Thymus (tissue), 11 donors: ENCODE results near the gene ANAPC16. TPM values are rescaled to one million over a fixed set of nuclear protein-coding genes. Genes with fewer than 3 reads are reported as not detected.
A peak's percentile ranks its signal among the peaks of the same experiment; 100 is the strongest.
"Not testable (repeated sequence)": the region's sequence is repeated elsewhere in the genome, so short reads cannot be mapped to it uniquely, and the experiment has no call there.

Experiments
- DNase-seq, 9 donors: peaks; one replicate each; pipeline ENCODE4 v3.0.0-alpha.2; 2013; ENCODE audit warnings: low spot score in 9 of 9, low read depth in 6 of 9, missing footprints in 1 of 9
- H3K27ac ChIP-seq, 2 donors: one replicate each; pipeline ENCODE4 v1.5.1; 2013; ENCODE audit warnings: control low read depth in 1 of 2, low read depth in 1 of 2, low read length in 1 of 2, mild to moderate bottlenecking in 1 of 2, moderate library complexity in 1 of 2
- H3K27me3 ChIP-seq, 2 donors: one replicate each; pipeline ENCODE4 v1.5.1; 2013; ENCODE audit warnings: low read length in 1 of 2; ENCODE audit not compliant: control insufficient read depth in 2 of 2, insufficient read depth in 1 of 2
- H3K36me3 ChIP-seq, 2 donors: one replicate each; pipeline ENCODE4 v1.5.1; 2013; ENCODE audit warnings: low read length in 1 of 2, mild to moderate bottlenecking in 1 of 2, moderate library complexity in 1 of 2; ENCODE audit not compliant: control insufficient read depth in 2 of 2, insufficient read depth in 2 of 2
- H3K4me1 ChIP-seq, 2 donors: one replicate each; pipeline ENCODE4 v1.5.1; 2013; ENCODE audit warnings: low read length in 2 of 2; ENCODE audit not compliant: control insufficient read depth in 2 of 2, insufficient read depth in 2 of 2
- H3K4me3 ChIP-seq, 2 donors: one replicate each; pipeline ENCODE4 v1.5.1; 2013; ENCODE audit warnings: low read length in 2 of 2, control low read depth in 1 of 2, mild to moderate bottlenecking in 1 of 2
- H3K9me3 ChIP-seq, 2 donors: one replicate each; pipeline ENCODE4 v1.5.1; 2013; ENCODE audit warnings: low read length in 1 of 2, mild to moderate bottlenecking in 1 of 2; ENCODE audit not compliant: control insufficient read depth in 2 of 2, insufficient read depth in 1 of 2
- WGBS: extraction: QIAGEN DNeasy Blood & Tissue Kit; methylation state at CpG from one replicate; pipeline ENCODE4 v1.1.7; 2013; 5-methylcytosine and 5-hydroxymethylcytosine counted together
- polyA plus RNA-seq: library from polyadenylated mRNA; stranded (reverse); fragments of 200-250 nt; gene quantifications from one replicate; pipeline ENCODE4 v1.2.3, GENCODE V29; 2013
- total RNA-seq: library from RNA; stranded (reverse); fragments of 120-200 nt; gene quantifications from one replicate; pipeline ENCODE4 v1.2.4, GENCODE V29; 2013
- donor health status: healthy.

ANAPC16 gene
- total and polyA plus RNA-seq, 2 donors, result 137 to 349 TPM

DNA sequence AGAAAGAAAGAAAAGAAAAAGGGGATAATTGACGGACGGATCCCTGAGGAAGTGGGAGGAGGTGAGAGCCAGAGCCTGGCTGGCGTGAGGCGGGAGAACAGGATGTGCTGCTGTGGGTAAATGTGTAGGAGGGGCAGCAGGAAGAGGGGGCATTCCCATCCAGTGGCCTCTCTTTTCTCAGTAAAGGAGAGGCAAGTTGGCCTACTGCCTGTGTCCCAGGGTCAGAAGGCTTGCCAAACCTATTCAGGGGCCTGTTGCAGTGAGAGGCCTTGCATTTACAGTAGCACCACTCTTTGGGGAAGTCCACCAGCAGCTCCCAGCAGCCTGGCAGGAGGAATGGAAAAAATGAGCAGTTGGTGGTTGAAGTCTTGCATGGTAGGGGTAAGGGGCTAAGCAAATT lies 26.9 kb downstream of the ANAPC16 start:
- no peak overlapping the region for H3K27ac ChIP-seq
- H3K27me3 ChIP-seq, result no peaks in the 10 kb centered on the region
- no peaks in the 10 kb centered on the region for H3K9me3 ChIP-seq
- H3K36me3 ChIP-seq, result peaks cover 4 to 5% of the 10 kb centered on the region in 2 donors
- DNase-seq, result no peak
- H3K4me1 ChIP-seq, result peaks cover 42 to 43% of the 10 kb centered on the region in 2 donors
- H3K4me3 ChIP-seq, result no peak overlapping the region
- WGBS, result 94% methylated on average over 4 of the region's 4 CpGs

DNA sequence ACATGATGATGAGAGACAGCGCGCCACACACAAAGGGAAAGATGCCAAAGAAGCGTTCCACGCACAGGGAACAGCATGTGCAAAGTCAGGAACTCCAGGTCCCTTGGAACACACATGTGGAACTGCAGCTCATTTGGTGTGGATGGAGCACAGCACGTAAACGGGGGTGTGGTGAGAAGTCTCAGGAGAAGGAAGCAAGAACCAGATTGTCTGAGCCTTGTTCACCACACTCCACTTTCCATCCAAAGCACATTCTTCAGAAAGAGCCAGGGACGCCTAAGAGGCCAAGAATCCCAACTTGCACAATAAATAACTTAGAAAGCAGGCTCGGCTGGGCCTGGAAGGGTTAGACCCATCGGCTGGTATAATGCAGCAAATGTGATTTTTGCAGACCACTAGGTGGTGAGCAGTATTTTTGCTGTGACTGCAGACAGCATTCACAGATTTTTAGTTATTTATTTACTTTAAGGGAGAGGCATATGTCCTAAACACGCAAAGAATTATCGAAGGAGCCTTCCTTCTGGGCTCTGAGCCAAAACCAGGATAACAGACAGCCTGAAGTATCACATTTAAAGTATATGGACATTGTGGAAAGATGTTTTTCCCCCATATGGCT lies 28.1 kb downstream of the ANAPC16 start:
- Histone ChIP-seq H3K27ac (peak overlapping the region in 1 of 2 donors; percentile 72), H3K9me3 (no peaks in the 10 kb centered on the region), H3K36me3 (peaks cover 0 to 5% of the 10 kb centered on the region in 2 donors), H3K27me3 (no peaks in the 10 kb centered on the region), H3K4me1 (peaks cover 45 to 55% of the 10 kb centered on the region in 2 donors), H3K4me3 (no peak overlapping the region)
- DNase-seq, result no peak
- WGBS, result 93% methylated on average over 11 of the region's 11 CpGs

DNA sequence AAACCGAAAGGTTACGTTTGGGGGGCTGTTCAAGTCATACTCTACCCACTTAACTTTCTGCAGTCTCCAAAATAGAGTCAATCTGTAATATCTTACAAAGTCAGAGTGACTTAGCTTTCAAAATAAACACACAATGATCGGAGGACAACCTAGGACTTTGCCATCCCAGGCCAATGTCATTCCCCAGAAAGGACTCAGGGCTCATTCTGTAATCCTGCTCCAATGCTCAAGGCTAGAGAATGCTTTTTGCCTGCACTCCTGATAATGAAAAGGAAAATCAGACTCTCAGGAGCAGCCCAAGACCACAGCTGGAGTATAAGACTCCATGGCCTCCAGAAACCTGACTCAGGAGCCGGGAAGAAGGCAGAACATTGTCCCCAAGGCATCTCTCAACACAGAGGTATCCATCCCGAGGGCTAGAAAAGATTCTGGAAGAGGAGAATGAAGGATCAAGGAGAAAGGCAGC lies 28.8 kb downstream of the ANAPC16 start:
- Histone ChIP-seq H3K4me3 (no peak overlapping the region), H3K27ac (peak overlapping the region in 1 of 2 donors; percentile 22), H3K36me3 (peaks cover 0 to 3% of the 10 kb centered on the region in 2 donors), H3K9me3 (no peaks in the 10 kb centered on the region), H3K4me1 (peaks cover 50 to 61% of the 10 kb centered on the region in 2 donors), H3K27me3 (no peaks in the 10 kb centered on the region)
- WGBS, result 73% methylated on average over 5 of the region's 5 CpGs
- DNase-seq, result no peak

DNA sequence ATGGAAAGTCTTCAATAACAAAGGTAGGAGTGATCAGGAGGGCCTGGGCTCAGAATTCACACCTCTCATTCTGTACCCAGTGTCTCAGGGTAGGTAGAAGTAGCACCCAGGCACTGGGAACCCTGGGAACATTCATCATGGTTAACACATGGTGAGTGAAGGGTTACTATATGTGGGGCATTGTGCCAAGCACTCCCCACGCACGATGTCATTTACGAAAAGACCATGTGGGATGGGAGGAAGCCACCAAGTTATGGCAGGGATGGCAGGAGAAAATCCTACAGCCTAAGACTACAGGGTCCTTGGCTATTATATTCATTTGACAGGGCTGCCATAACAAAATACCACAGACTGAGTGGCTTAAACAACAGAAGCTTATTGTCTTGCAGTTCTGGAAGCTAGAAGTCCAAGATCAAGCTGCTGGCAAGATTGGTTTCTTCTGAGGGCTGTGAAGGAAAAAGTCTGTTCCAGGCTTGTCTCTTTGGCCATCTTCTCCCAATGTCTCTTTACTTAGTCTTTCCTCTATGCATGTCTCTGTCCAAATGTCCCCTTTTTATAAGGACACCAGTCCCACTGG lies 30.2 kb downstream of the ANAPC16 start:
- Histone ChIP-seq H3K9me3 (no peaks in the 10 kb centered on the region), H3K27ac (peak overlapping the region in 1 of 2 donors; percentile 89), H3K4me1 (peaks cover 63 to 71% of the 10 kb centered on the region in 2 donors), H3K36me3 (no peaks in the 10 kb centered on the region), H3K27me3 (no peaks in the 10 kb centered on the region), H3K4me3 (peak overlapping the region in 1 of 2 donors; percentile 9)
- no peak for DNase-seq
- WGBS, result 70% methylated on average over 3 of the region's 3 CpGs

DNA sequence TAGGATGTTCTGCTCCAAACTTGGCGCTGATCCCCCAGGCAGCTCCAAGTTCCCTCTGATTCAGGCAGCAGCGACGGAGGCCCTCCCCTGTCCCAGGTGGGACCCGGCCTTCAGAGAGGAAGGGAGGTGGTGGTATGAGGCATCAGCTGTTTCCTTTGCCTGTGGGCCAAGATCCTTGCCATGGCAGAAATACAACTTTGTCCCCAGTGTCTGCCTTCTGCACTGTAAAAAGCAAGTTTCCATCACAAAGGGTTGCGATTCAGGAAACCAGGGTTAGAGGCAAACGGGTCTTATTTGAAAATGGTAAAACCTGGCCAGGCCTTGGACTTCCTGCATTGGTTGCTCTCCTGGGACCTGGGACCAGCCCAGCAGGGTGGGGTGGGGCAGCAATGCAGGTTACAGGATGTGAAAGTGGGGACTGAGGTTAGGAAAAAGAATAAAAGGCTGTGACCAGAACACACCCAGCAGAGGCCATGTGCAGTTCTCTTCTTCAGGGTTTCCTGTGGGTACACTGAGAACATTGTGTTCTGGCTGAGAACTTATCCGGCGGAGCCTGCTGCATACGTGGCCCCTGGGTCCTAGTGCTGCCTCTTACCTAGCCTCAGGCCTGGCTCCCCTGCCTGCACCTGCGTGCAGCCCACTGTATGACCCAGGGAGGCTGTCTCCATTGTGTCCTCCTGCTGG lies 32.8 kb downstream of the ANAPC16 start:
- peak overlapping the region; percentile 96 to 99 for H3K27ac ChIP-seq
- no peaks in the 10 kb centered on the region for H3K36me3 ChIP-seq
- H3K9me3 ChIP-seq, result no peaks in the 10 kb centered on the region
- WGBS, result 1% methylated on average over 10 of the region's 10 CpGs
- H3K4me1 ChIP-seq, result peaks cover 71 to 79% of the 10 kb centered on the region in 2 donors
- peak; percentile 71 to 94 (median 86) for DNase-seq
- no peaks in the 10 kb centered on the region for H3K27me3 ChIP-seq
- H3K4me3 ChIP-seq, result peak overlapping the region; percentile 41 to 46

DNA sequence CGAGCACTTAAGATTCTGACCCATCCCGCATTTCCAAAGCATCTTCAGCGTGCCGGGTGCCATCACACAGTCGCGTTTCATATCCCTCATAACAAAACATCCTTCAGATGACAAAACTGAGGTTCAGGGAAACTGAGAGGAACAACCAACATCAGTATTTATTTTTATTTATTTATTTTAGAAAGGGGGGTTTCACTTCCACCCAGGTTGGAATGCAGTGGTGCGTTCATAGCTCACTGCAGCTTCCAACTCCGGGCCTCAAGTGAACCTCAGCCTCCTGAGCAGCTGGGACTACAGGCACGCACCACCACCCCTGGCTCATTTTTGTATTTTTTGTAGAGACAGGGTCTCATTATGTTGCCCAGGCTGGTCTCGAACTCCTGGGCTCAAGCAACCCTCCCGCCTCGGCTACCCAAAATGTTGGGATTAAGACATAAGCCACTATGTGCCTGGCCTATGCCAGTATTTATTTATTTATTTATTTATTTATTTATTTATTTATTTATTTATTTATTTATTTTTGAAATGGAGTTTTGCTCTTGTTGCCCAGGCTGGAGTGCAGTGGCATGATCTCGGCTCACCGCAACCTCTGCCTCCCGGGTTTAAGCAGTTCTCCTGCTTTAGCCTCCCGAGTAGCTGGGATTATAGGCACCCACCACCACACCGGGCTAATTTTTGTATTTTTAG lies 33.5 kb downstream of the ANAPC16 start:
- H3K9me3 ChIP-seq, H3K36me3 ChIP-seq, DNase-seq, H3K27me3 ChIP-seq: not testable (repeated sequence)
- Histone ChIP-seq H3K27ac (peak overlapping the region; percentile 96 to 99), H3K4me3 (peak overlapping the region; percentile 3 to 41), H3K4me1 (peaks cover 71 to 79% of the 10 kb centered on the region in 2 donors)
- whole genome bisulfite sequencing, result 92% methylated on average over 17 of the region's 17 CpGs

DNA sequence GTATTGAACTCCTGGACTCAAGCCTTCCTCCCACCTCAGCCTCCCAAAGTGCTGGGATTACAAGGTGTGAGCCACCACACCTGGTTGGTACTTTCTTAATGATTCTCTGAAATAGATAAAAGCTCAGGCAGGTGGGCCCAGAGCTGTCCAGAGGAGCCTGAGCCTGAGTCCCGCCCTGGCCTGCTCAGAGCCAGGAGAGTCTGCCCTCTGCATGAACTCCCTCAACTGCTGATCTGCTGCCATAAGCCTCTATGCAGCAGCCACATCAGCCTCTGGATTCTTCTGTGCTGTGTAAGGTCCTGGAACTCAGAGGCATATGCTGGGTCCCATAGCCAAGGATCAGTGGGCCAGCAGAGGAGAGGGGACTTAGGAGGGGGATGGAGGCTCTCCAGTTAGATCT lies 34.9 kb downstream of the ANAPC16 start:
- H3K4me3 ChIP-seq, result no peak overlapping the region
- no peaks in the 10 kb centered on the region for H3K27me3 ChIP-seq
- no peaks in the 10 kb centered on the region for H3K9me3 ChIP-seq
- no peak for DNase-seq
- WGBS, result 100% methylated on average over 1 of the region's 1 CpG
- peaks cover 70 to 79% of the 10 kb centered on the region in 2 donors for H3K4me1 ChIP-seq
- H3K36me3 ChIP-seq, result no peaks in the 10 kb centered on the region
- peak overlapping the region in 1 of 2 donors; percentile 74 for H3K27ac ChIP-seq

DNA sequence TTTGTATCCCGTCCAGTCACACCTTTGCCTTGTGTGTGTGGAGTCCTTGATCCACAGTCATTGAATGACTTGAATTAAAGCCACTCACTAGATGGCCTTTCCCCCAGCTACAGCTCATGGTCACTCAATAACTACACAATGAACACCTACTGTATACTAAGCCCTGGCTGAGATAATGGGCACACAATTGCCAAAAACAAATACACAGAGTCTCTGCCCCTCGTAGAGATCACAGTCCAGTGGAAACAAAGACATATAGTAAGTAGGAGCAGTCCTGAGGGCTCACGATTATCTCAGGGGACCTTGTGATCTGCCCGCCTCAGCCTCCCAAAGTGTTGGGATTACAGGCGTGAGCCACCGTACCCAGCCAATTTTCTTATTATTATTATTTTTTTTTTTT lies 35.8 kb downstream of the ANAPC16 start:
- no peaks in the 10 kb centered on the region for H3K9me3 ChIP-seq
- H3K27me3 ChIP-seq, result no peaks in the 10 kb centered on the region
- peaks cover 70 to 80% of the 10 kb centered on the region in 2 donors for H3K4me1 ChIP-seq
- no peak for DNase-seq
- no peak overlapping the region for H3K27ac ChIP-seq
- 98% methylated on average over 6 of the region's 6 CpGs for WGBS
- H3K4me3 ChIP-seq, result no peak overlapping the region
- H3K36me3 ChIP-seq, result no peaks in the 10 kb centered on the region
